A549 (cell line): ENCODE measurements around the gene CTAGE15. TPM values are rescaled to one million over a fixed set of nuclear protein-coding genes. Genes with fewer than 3 reads are reported as not detected.
"Not testable (repeated sequence)": the region's sequence is repeated elsewhere in the genome, so short reads cannot be mapped to it uniquely, and the experiment has no call there.

ENCODE experiments used
- ATAC-seq, 2 experiments: fragments of 200-7000 bp in 1 of 2; fragments of >200 bp in 1 of 2; cut with Nextera tagmentation in 1 of 2; cut with Tn5 transposase in 1 of 2; 3 replicates each; pipeline versions ENCODE4 v1.8.0 to v1.9.1; 2018 to 2020; ENCODE audit warnings: mild to moderate bottlenecking in 1 of 2, moderate library complexity in 1 of 2
- CTCF ChIA-PET: fragments of 300-600 bp; sonication (Branson Sonifier 250); formaldehyde crosslinking; extraction: SDS; loops from one replicate; lab custom pipeline; 2021; ENCODE audit warnings: antibody characterized with exemption, inconsistent platforms; lab: Yijun Ruan, JAX
- POLR2A ChIA-PET: fragments of 350-600 bp; formaldehyde crosslinking; extraction: SDS; loops from one replicate; lab custom pipeline; 2021; ENCODE audit warnings: antibody characterized with exemption, inconsistent platforms; lab: Yijun Ruan, JAX
- DNase-seq, 2 experiments: peaks; one replicate each; pipeline versions ENCODE4 v3.0.0 to v3.0.0-alpha.2; 2011 to 2016; ENCODE audit warnings: low read depth in 1 of 2, low spot score in 1 of 2
- FAIRE-seq: peaks from 2 replicates; lab custom pipeline; 2011; peaks lifted over from hg19 to GRCh38; lab: Jason Lieb, UNC
- H3K27ac ChIP-seq, 2 experiments: fragments of >200 bp; sonication (Bioruptor Twin); formaldehyde crosslinking; 3 replicates each; pipeline ENCODE4 v1.5.1; 2016 to 2017
- H3K4me1 ChIP-seq: fragments of >200 bp; sonication (Bioruptor Twin); formaldehyde crosslinking; 3 replicates; pipeline ENCODE4 v1.6.1; 2016
- H3K4me2 ChIP-seq: fragments of >200 bp; sonication (Bioruptor Twin); formaldehyde crosslinking; 3 replicates; pipeline ENCODE4 v1.6.1; 2016
- H3K4me3 ChIP-seq: fragments of >200 bp; sonication (Bioruptor Twin); formaldehyde crosslinking; 3 replicates; pipeline ENCODE4 v1.5.1; 2016
- H3K9me3 ChIP-seq: fragments of >200 bp; sonication (Bioruptor Twin); formaldehyde crosslinking; 3 replicates; pipeline ENCODE4 v1.6.1; 2016
- WGBS: methylation state at CpG from one replicate; pipeline ENCODE4 v1.1.6; 2017; ENCODE audit errors: missing lambda C conversion rate; 5-methylcytosine and 5-hydroxymethylcytosine counted together
- polyA plus RNA-seq, 4 experiments: library from polyadenylated mRNA; depleted of rRNA in 3 of 4; stranded (reverse); fragments of >200 nt; fragmentation: RNase III in 1 of 4; extraction: RNeasy Plus Mini Kit Qiagen cat#74134 plus additional on column Dnase treatment in 1 of 4; gene quantifications; 2 replicates in 3 of 4; 3 replicates in 1 of 4; pipeline ENCODE4 v1.2.3, GENCODE V29; 2011 to 2017
- small RNA-seq, 6 experiments: library from RNA; depleted of rRNA; stranded (forward); fragments of <200 nt; gene quantifications; one replicate each; pipeline ENCODE3, GENCODE V24; 2012

CTAGE15 gene
- polyA plus RNA-seq, 2 of the 4 experiments (the other 2 are of a cell fraction) = not detected

GRCh38 chr7:143620646-143621045 is 49.0 kb downstream of the CTAGE15 start, which contains the start of gene TCAF2:
TSS of gene TCAF2 (plus strand) at chr7:143620974.
- H3K27ac ChIP-seq, FAIRE-seq, H3K4me2 ChIP-seq, H3K9me3 ChIP-seq, H3K4me3 ChIP-seq, H3K4me1 ChIP-seq, POLR2A ChIA-PET, DNase-seq, CTCF ChIA-PET: not testable (repeated sequence)
- no CpG with 5 or more reads among the region's 38 CpGs for WGBS
- peak; percentile 91 to 98 for ATAC-seq

GRCh38 chr7:143621175-143621574 is 49.6 kb downstream of the CTAGE15 start:
- H3K9me3 ChIP-seq, CTCF ChIA-PET: not testable (repeated sequence)
- no CpG with 5 or more reads among the region's 16 CpGs for WGBS

GRCh38 chr7:143622130-143622529 is 50.5 kb downstream of the CTAGE15 start:
- DNase-seq, H3K4me2 ChIP-seq, H3K4me1 ChIP-seq, FAIRE-seq, H3K4me3 ChIP-seq, POLR2A ChIA-PET, H3K9me3 ChIP-seq, CTCF ChIA-PET, H3K27ac ChIP-seq: not testable (repeated sequence)
- 0 out of 6 replicates have a peak, but pooled peaks have one; percentile 6 to 25 for ATAC-seq
- WGBS = no CpG with 5 or more reads among the region's 17 CpGs

More at GRCh38 chr7:143621175-143621574, 49.6 kb downstream of the CTAGE15 start:
- peak; percentile 23 to 30 for ATAC-seq
- POLR2A ChIA-PET, H3K4me1 ChIP-seq, H3K27ac ChIP-seq, H3K4me3 ChIP-seq, FAIRE-seq, H3K4me2 ChIP-seq, DNase-seq: not testable (repeated sequence)

Small RNAs within 50 kb of the gene (small RNA-seq; reads per million reads assigned to genes)
- gene AC073264.2 = 0 reads per million in 6 experiments
- 0 reads per million in 6 experiments for gene RNU6-162P

Other genes starting within 250 kb of the CTAGE15 start
- 0.52 and 0.78 TPM in 2 replicates for gene FAM131B, start 209.1 kb upstream of the CTAGE15 start, polyA plus RNA-seq (2011; rRNA removed)
- 0.16 to 0.32 TPM (median 0.19 TPM) in 3 replicates for gene FAM131B, start 209.1 kb upstream of the CTAGE15 start, polyA plus RNA-seq (2017; fragmentation: RNase III; extraction: RNeasy Plus Mini Kit Qiagen cat#74134 plus additional on column Dnase treatment)
- gene ZYX, start 190.5 kb upstream of the CTAGE15 start, polyA plus RNA-seq (2011; rRNA removed) = 13.3 and 24.5 TPM in 2 replicates
- gene ZYX, start 190.5 kb upstream of the CTAGE15 start, polyA plus RNA-seq (2017; fragmentation: RNase III; extraction: RNeasy Plus Mini Kit Qiagen cat#74134 plus additional on column Dnase treatment) = 109 to 124 TPM (median 119 TPM) in 3 replicates
- not detected in 2 replicates for gene EPHA1, start 162.9 kb upstream of the CTAGE15 start, polyA plus RNA-seq (2011; rRNA removed)
- gene EPHA1, start 162.9 kb upstream of the CTAGE15 start, polyA plus RNA-seq (2017; fragmentation: RNase III; extraction: RNeasy Plus Mini Kit Qiagen cat#74134 plus additional on column Dnase treatment) = not detected in 3 replicates
- gene TAS2R60, start 128.3 kb upstream of the CTAGE15 start, polyA plus RNA-seq (2011; rRNA removed) = not detected in 2 replicates
- not detected in 3 replicates for gene TAS2R60, start 128.3 kb upstream of the CTAGE15 start, polyA plus RNA-seq (2017; fragmentation: RNase III; extraction: RNeasy Plus Mini Kit Qiagen cat#74134 plus additional on column Dnase treatment)
- gene TAS2R41, start 93.9 kb upstream of the CTAGE15 start, polyA plus RNA-seq (2011; rRNA removed) = not detected in 2 replicates
- gene TAS2R41, start 93.9 kb upstream of the CTAGE15 start, polyA plus RNA-seq (2017; fragmentation: RNase III; extraction: RNeasy Plus Mini Kit Qiagen cat#74134 plus additional on column Dnase treatment) = not detected in 3 replicates
- gene TCAF2, start 49.2 kb downstream of the CTAGE15 start, polyA plus RNA-seq (2011; rRNA removed) = 0.18 and 0.19 TPM in 2 replicates
- 0.06 to 0.11 TPM (median 0.08 TPM) in 3 replicates for gene TCAF2, start 49.2 kb downstream of the CTAGE15 start, polyA plus RNA-seq (2017; fragmentation: RNase III; extraction: RNeasy Plus Mini Kit Qiagen cat#74134 plus additional on column Dnase treatment)
- gene CTAGE6, start 185.9 kb downstream of the CTAGE15 start, polyA plus RNA-seq (2011; rRNA removed) = not detected in 2 replicates
- not detected in 3 replicates for gene CTAGE6, start 185.9 kb downstream of the CTAGE15 start, polyA plus RNA-seq (2017; fragmentation: RNase III; extraction: RNeasy Plus Mini Kit Qiagen cat#74134 plus additional on column Dnase treatment)